ENCODE measurements around the gene UCK2. TPM values are rescaled to one million over a fixed set of nuclear protein-coding genes. Genes with fewer than 3 reads are reported as not detected.

Gene UCK2
- total and polyA plus RNA-seq, 9 of the 15 experiments (the other 6 are each of a cell fraction or from before 2014, with no cell fraction given) = 71.6 to 145 (median 95.8) TPM

DNA sequence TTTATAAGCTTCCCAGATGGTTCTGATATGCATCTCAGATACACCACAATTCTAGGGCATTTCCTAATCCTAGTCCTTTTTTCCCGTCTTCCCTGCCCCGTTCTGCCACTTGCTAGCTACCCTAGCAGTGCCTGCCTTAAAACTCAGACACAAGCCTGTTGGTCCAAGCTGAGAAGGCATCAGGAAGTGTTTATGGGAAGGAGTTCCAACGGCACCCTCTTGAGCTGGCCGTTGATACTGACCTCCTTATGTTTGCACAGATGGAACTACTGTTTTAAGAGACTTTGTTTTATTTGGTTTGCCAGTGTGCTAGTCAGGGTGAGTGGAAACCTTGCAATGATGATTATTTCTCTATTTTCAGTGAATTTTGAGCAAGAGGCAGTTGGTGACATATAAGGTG is 67.2 kb downstream of the UCK2 start:
- ChIA-PET POLR2A (interaction anchor here (0.6 to 2.1 kb wide), 6 partner anchors 9 to 250 kb away, joined by 3 to 7 read pairs (median 4); partner anchors contain the start of gene TMCO1), CTCF (ENCODE audit: low intra/inter-chr PET ratio) (no interaction called here)
- Histone ChIP-seq H3K27ac (ENCODE audit: extremely low read depth, low read depth, low read length) (no peak overlapping the region), H3K9ac (ENCODE audit: insufficient read depth in 1 of 2, low read depth in 2 of 2, low read length in 2 of 2) (no peak overlapping the region), H3K79me2 (ENCODE audit: control insufficient read depth, insufficient read depth, low read length) (peaks cover 11% of the 10 kb centered on the region; the same call in 2 of the 3 replicates), H3K4me2 (ENCODE audit: insufficient read depth, low read length) (no peak overlapping the region), H3K4me1 (replicated peaks in 1 of 2; ENCODE audit: control insufficient read depth in 2 of 2, insufficient read depth in 2 of 2, low read length in 2 of 2) (no peaks in the 10 kb centered on the region; a peak in 1 of 5 replicates), H3K36me3 (ENCODE audit: control insufficient read depth, insufficient read depth, low read length) (peaks cover 98% of the 10 kb centered on the region), H3K9me1 (ENCODE audit: control insufficient read depth, insufficient read depth, low read length) (peaks cover 3% of the 10 kb centered on the region), H3K4me3 (no peak overlapping the region), H3K27me3 (ENCODE audit: control insufficient read depth in 2 of 2, insufficient read depth in 2 of 2, low read length in 2 of 2) (no peaks in the 10 kb centered on the region), H3K9me3 (replicated peaks; ENCODE audit: control insufficient read depth, insufficient read depth, low read depth, low read length) (no peaks in the 10 kb centered on the region), H4K20me1 (replicated peaks; ENCODE audit: control insufficient read depth, insufficient read depth, low read length) (0 out of 2 replicates have a peak, but pooled peaks cover 4% of the 10 kb centered on the region), H2AFZ (ENCODE audit: low read depth, low read length) (no peak overlapping the region)
- TF ChIP-seq RAD21 (CRISPR knock-in tag; conservative IDR thresholded peaks at IDR 0.05 in 1 of 2, IDR thresholded peaks at IDR 0.05 in 1 of 2) (peak in 1 of 2 experiments; percentile 47; a peak in 2 of 4 replicates), CTCF (IDR thresholded peaks at IDR 0.05 in 2 of 3, conservative IDR thresholded peaks at IDR 0.05 in 1 of 3; ENCODE audit: insufficient read depth in 2 of 3, low read depth in 1 of 3, low read length in 3 of 3) (peak in 1 of 3 experiments; percentile 5; a peak in 1 of 6 replicates), ZBTB11 (CRISPR knock-in tag; IDR thresholded peaks at IDR 0.05) (no peak)
- TF ChIP-seq, protein P1, sequence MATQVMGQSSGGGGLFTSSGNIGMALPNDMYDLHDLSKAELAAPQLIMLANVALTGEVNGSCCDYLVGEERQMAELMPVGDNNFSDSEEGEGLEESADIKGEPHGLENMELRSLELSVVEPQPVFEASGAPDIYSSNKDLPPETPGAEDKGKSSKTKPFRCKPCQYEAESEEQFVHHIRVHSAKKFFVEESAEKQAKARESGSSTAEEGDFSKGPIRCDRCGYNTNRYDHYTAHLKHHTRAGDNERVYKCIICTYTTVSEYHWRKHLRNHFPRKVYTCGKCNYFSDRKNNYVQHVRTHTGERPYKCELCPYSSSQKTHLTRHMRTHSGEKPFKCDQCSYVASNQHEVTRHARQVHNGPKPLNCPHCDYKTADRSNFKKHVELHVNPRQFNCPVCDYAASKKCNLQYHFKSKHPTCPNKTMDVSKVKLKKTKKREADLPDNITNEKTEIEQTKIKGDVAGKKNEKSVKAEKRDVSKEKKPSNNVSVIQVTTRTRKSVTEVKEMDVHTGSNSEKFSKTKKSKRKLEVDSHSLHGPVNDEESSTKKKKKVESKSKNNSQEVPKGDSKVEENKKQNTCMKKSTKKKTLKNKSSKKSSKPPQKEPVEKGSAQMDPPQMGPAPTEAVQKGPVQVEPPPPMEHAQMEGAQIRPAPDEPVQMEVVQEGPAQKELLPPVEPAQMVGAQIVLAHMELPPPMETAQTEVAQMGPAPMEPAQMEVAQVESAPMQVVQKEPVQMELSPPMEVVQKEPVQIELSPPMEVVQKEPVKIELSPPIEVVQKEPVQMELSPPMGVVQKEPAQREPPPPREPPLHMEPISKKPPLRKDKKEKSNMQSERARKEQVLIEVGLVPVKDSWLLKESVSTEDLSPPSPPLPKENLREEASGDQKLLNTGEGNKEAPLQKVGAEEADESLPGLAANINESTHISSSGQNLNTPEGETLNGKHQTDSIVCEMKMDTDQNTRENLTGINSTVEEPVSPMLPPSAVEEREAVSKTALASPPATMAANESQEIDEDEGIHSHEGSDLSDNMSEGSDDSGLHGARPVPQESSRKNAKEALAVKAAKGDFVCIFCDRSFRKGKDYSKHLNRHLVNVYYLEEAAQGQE (IDR thresholded peaks at IDR 0.05; ENCODE audit: borderline replicate concordance) = peak; percentile 15; the same call in 1 of the 2 replicates
- TF ChIP-seq, protein P1 (CRISPR knock-in tag; IDR thresholded peaks at IDR 0.05; ENCODE audit: low read depth) = no peak
- 83% methylated on average over 4 of the region's 4 CpGs for WGBS (ENCODE audit: insufficient coverage, low coverage, missing lambda C conversion rate)
- no peak; the same call in 2 of the 3 replicates for ATAC-seq
- no TSS peak for BruUV-seq (replicated peaks)
- in situ Hi-C loops (cut with MboI) (no loop called here), intact Hi-C loops (cut with micrococcal nuclease) (no loop called here)
- peak in 1 of 4 experiments; percentile 15 for DNase-seq (ENCODE audit: extremely low read depth in 1 of 4, low spot score in 3 of 4)
- no peak for FAIRE-seq

Measured in K562 (cell line).